SK-N-SH (cell line): Measurements from ENCODE around the gene UBE2R2. TPM values are rescaled to one million over a fixed set of nuclear protein-coding genes. Genes with fewer than 3 reads are reported as not detected.

Experiments
- CTCF ChIA-PET: fragments of 300-600, 350-600 bp; formaldehyde crosslinking; extraction: SDS; loops from one replicate; lab custom pipeline; 2021; lab: Yijun Ruan, JAX
- POLR2A ChIA-PET: fragments of 350-600 bp; sonication (Branson Sonifier 250); formaldehyde crosslinking; extraction: SDS; loops from one replicate; lab custom pipeline; 2020; ENCODE audit warnings: antibody characterized with exemption, inconsistent platforms; lab: Yijun Ruan, JAX
- DNase-seq: peaks from one replicate; pipeline ENCODE4 v3.0.0; 2012
- H2AFZ ChIP-seq: fragments of 200-600 bp; sonication (generic); 2 replicates; pipeline ENCODE4 v1.8.1; 2016; ENCODE audit warnings: antibody characterized with exemption, mild to moderate bottlenecking, low read depth
- H3F3A ChIP-seq: fragments of 200-600 bp; sonication (generic); replicated peaks from 2 replicates; pipeline ENCODE3; 2016; ENCODE audit warnings: antibody characterized with exemption, mild to moderate bottlenecking; ENCODE audit not compliant: insufficient read depth
- H3K27ac ChIP-seq, 2 experiments: fragments of 200-500 bp in 1 of 2; fragments of 200-600 bp in 1 of 2; sonication (Bioruptor generic) in 1 of 2; sonication (generic), shearing (Covaris generic) in 1 of 2; 2 replicates each; pipeline versions ENCODE4 v1.5.1 to v1.6.1; 2014 to 2016; ENCODE audit warnings: low read depth in 2 of 2, inconsistent platforms in 1 of 2, low read length in 1 of 2, mild to moderate bottlenecking in 1 of 2, mixed read lengths in 1 of 2
- H3K27me3 ChIP-seq: fragments of 200-600 bp; sonication (generic), shearing (Covaris generic); 2 replicates; pipeline ENCODE4 v1.6.1; 2016; ENCODE audit warnings: mixed run types; ENCODE audit not compliant: insufficient read depth
- H3K36me3 ChIP-seq, 2 experiments: fragments of 200-500 bp in 1 of 2; fragments of 200-600 bp in 1 of 2; sonication (Bioruptor generic) in 1 of 2; sonication (generic) in 1 of 2; replicated peaks in 1 of 2; 2 replicates each; pipeline versions ENCODE3 to v1.5.1; 2014 to 2016; ENCODE audit warnings: low read length in 1 of 2, mild to moderate bottlenecking in 1 of 2; ENCODE audit not compliant: insufficient read depth in 2 of 2, control insufficient read depth in 1 of 2
- H3K4me1 ChIP-seq, 2 experiments: fragments of 200-500 bp in 1 of 2; fragments of 200-600 bp in 1 of 2; sonication (Bioruptor generic) in 1 of 2; sonication (generic), shearing (Covaris generic) in 1 of 2; 2 replicates each; pipeline versions ENCODE4 v1.5.1 to v1.6.1; 2014 to 2016; ENCODE audit warnings: low read depth in 1 of 2, low read length in 1 of 2, mixed run types in 1 of 2; ENCODE audit not compliant: insufficient read depth in 2 of 2, control insufficient read depth in 1 of 2
- H3K4me2 ChIP-seq: fragments of 200-600 bp; sonication (generic), shearing (Covaris generic); 2 replicates; pipeline ENCODE4 v1.6.1; 2017; ENCODE audit warnings: mixed run types
- H3K4me3 ChIP-seq, 2 experiments: fragments of 200-500 bp in 1 of 2; fragments of 200-600 bp in 1 of 2; sonication (Bioruptor generic) in 1 of 2; sonication (generic), shearing (Covaris generic) in 1 of 2; 2 replicates each; pipeline versions ENCODE4 v1.5.1 to v1.8.1; 2014 to 2016; ENCODE audit warnings: low read depth in 2 of 2, inconsistent platforms in 1 of 2, low read length in 1 of 2, mild to moderate bottlenecking in 1 of 2, mixed read lengths in 1 of 2, moderate library complexity in 1 of 2
- H3K79me2 ChIP-seq: fragments of 200-600 bp; sonication (generic); 2 replicates; pipeline ENCODE4 v1.8.1; 2017; ENCODE audit warnings: mild to moderate bottlenecking; ENCODE audit not compliant: insufficient read depth
- H3K9ac ChIP-seq: fragments of 200-600 bp; sonication (generic); 2 replicates; pipeline ENCODE4 v1.6.1; 2017; ENCODE audit warnings: mixed run types
- H3K9me2 ChIP-seq: fragments of 200-600 bp; sonication (generic); 2 replicates; pipeline ENCODE4 v1.6.1; 2017; ENCODE audit warnings: mixed run types
- H3K9me3 ChIP-seq: fragments of 200-600 bp; sonication (generic); 2 replicates; pipeline ENCODE4 v1.6.1; 2017; ENCODE audit warnings: mixed run types, mild to moderate bottlenecking, moderate library complexity
- H4K20me1 ChIP-seq: fragments of 200-600 bp; sonication (generic); 2 replicates; pipeline ENCODE4 v1.6.1; 2017; ENCODE audit warnings: mild to moderate bottlenecking, mixed run types; ENCODE audit not compliant: insufficient read depth
- NRF1 ChIP-seq: IDR thresholded peaks from 2 replicates; pipeline ENCODE4 v1.6.1; 2012; ENCODE audit warnings: low read depth, mild to moderate bottlenecking, low read length
- RCOR1 ChIP-seq: fragments of 150-350 bp; IDR thresholded peaks from 2 replicates; pipeline ENCODE4 v1.6.1; 2017; ENCODE audit warnings: antibody characterized with exemption, low read length
- RXRA ChIP-seq: IDR thresholded peaks from 2 replicates; pipeline ENCODE4 v1.4.0; 2012; ENCODE audit warnings: low read depth, mild to moderate bottlenecking, borderline replicate concordance
- SMC3 ChIP-seq: IDR thresholded peaks from 2 replicates; pipeline ENCODE4 v1.6.1; 2012; ENCODE audit warnings: low read depth, low read length, improper control_type of control experiment
- USF2 ChIP-seq: fragments of 150-350 bp; IDR thresholded peaks from 2 replicates; pipeline ENCODE4 v1.6.1; 2017; ENCODE audit warnings: antibody characterized with exemption, low read length, low read depth, borderline replicate concordance
- YY1 ChIP-seq: IDR thresholded peaks from 2 replicates; pipeline ENCODE4 v1.4.0; 2012; ENCODE audit warnings: low read depth, mild to moderate bottlenecking
- ZBTB33 ChIP-seq: IDR thresholded peaks from 2 replicates; pipeline ENCODE4 v1.4.0; 2012; ENCODE audit warnings: low read depth, borderline replicate concordance
- WGBS: methylation state at CpG from one replicate; pipeline ENCODE4 v1.1.6; 2017; ENCODE audit warnings: low lambda C conversion rate; 5-methylcytosine and 5-hydroxymethylcytosine counted together
- polyA plus RNA-seq, 3 experiments: library from polyadenylated mRNA; depleted of rRNA; stranded (reverse); fragments of >200 nt; gene quantifications; 2 replicates each; pipeline ENCODE4 v1.2.3, GENCODE V29; 2012

Gene UBE2R2
- polyA plus RNA-seq, 1 of the 3 experiments (the other 2 are of a cell fraction), result 19.7 TPM

GRCh38 chr9:33931326-33931725 lies 114.4 kb downstream of the UBE2R2 start (continued):
- no peak for TF ChIP-seq ZBTB33

GRCh38 chr9:33932078-33932807 lies 115.3 kb downstream of the UBE2R2 start:
- Histone ChIP-seq H3K4me2 (no peak overlapping the region), H3K79me2 (no peaks in the 10 kb centered on the region), H3K9ac (no peak overlapping the region), H3K4me3 (no peak overlapping the region), H3K4me1 (no peaks in the 10 kb centered on the region), H3K27me3 (no peaks in the 10 kb centered on the region), H2AFZ (no peak overlapping the region), H3K36me3 (peaks cover 60 to 64% of the 10 kb centered on the region in 2 experiments), H3K9me3 (no peaks in the 10 kb centered on the region), H4K20me1 (no peaks in the 10 kb centered on the region), H3K9me2 (no peaks in the 10 kb centered on the region), H3F3A (no peaks in the 10 kb centered on the region), H3K27ac (no peak overlapping the region)
- ChIA-PET POLR2A (no interaction called here), CTCF (interaction anchor here (1.0 to 4.9 kb wide), 2 partner anchors 8 to 13 kb away, joined by 3 to 40 read pairs; no protein-coding TSS in a partner anchor)
- WGBS, result 84% methylated on average over 20 of the region's 20 CpGs
- no peak for DNase-seq
- TF ChIP-seq NRF1 (no peak), YY1 (no peak), USF2 (no peak), SMC3 (no peak)

GRCh38 chr9:33934188-33934878 lies 117.4 kb downstream of the UBE2R2 start:
- ChIA-PET CTCF (interaction anchor here (1.0 to 4.9 kb wide), 4 partner anchors 10 to 121 kb away, joined by 3 to 40 read pairs (median 4); no protein-coding TSS in a partner anchor), POLR2A (no interaction called here)

More at GRCh38 chr9:33934188-33934878, 117.4 kb downstream of the UBE2R2 start:
- DNase-seq, result no peak
- Histone ChIP-seq H3K27ac (no peak overlapping the region), H3K36me3 (peaks cover 43 to 60% of the 10 kb centered on the region in 2 experiments), H3K4me1 (no peaks in the 10 kb centered on the region), H4K20me1 (no peaks in the 10 kb centered on the region), H3K9me2 (no peaks in the 10 kb centered on the region), H3K27me3 (no peaks in the 10 kb centered on the region), H3F3A (no peaks in the 10 kb centered on the region), H3K4me2 (no peak overlapping the region), H3K79me2 (no peaks in the 10 kb centered on the region), H3K4me3 (no peak overlapping the region), H2AFZ (no peak overlapping the region), H3K9ac (no peak overlapping the region), H3K9me3 (no peaks in the 10 kb centered on the region)
- TF ChIP-seq RXRA (no peak), RCOR1 (no peak)
- 95% methylated on average over 5 of the region's 5 CpGs for WGBS
